Lung (tissue), 12 donors: ENCODE measurements around the gene CCR9. TPM values are rescaled to one million over a fixed set of nuclear protein-coding genes. Genes with fewer than 3 reads are reported as not detected.
A peak's percentile ranks its signal among the peaks of the same experiment; 100 is the strongest.

Experiments
- ATAC-seq: fragments of 200-7000 bp; cut with Tn5 transposase; one replicate; pipeline ENCODE4 v1.9.1; 2020; ENCODE audit warnings: moderate number of reproducible peaks; ENCODE audit not compliant: insufficient read depth, low FRiP score
- DNase-seq, 3 donors: peaks; one replicate each; pipeline ENCODE4 v3.0.0-alpha.2; 2013 to 2017
- H3K27ac ChIP-seq, 2 donors: one replicate each; pipeline ENCODE4 v1.5.1; 2013; ENCODE audit warnings: mild to moderate bottlenecking in 2 of 2, moderate library complexity in 2 of 2, control low read depth in 1 of 2, inconsistent platforms in 1 of 2, low read depth in 1 of 2, low read length in 1 of 2
- H3K27me3 ChIP-seq, 3 donors: one replicate each; pipeline ENCODE4 v1.5.1; 2013; ENCODE audit warnings: low read length in 2 of 3; ENCODE audit not compliant: control insufficient read depth in 3 of 3, insufficient read depth in 3 of 3
- H3K36me3 ChIP-seq, 4 donors: one replicate each; pipeline ENCODE4 v1.5.1; 2013; ENCODE audit warnings: low read length in 4 of 4, mild to moderate bottlenecking in 1 of 4, moderate library complexity in 1 of 4; ENCODE audit not compliant: control insufficient read depth in 4 of 4, insufficient read depth in 4 of 4
- H3K4me1 ChIP-seq, 5 donors: one replicate each; pipeline ENCODE4 v1.5.1; 2013; ENCODE audit warnings: low read length in 5 of 5, mild to moderate bottlenecking in 2 of 5, moderate library complexity in 1 of 5; ENCODE audit not compliant: control insufficient read depth in 5 of 5, insufficient read depth in 5 of 5
- H3K4me3 ChIP-seq: one replicate; pipeline ENCODE4 v1.5.1; 2013; ENCODE audit warnings: mild to moderate bottlenecking, control low read depth, moderate library complexity
- H3K9ac ChIP-seq, 2 donors: one replicate each; pipeline ENCODE4 v1.5.1; 2013; ENCODE audit warnings: low read length in 2 of 2, control low read depth in 1 of 2; ENCODE audit not compliant: insufficient read depth in 1 of 2
- H3K9me3 ChIP-seq, 4 donors: one replicate each; pipeline ENCODE4 v1.5.1; 2013; ENCODE audit warnings: low read length in 3 of 4, mild to moderate bottlenecking in 1 of 4, moderate library complexity in 1 of 4; ENCODE audit not compliant: control insufficient read depth in 4 of 4, insufficient read depth in 3 of 4
- CTCF ChIP-seq: IDR thresholded peaks from 2 replicates; pipeline ENCODE4 v1.5.1; 2012; ENCODE audit warnings: mild to moderate bottlenecking; ENCODE audit errors: control extremely low read depth, extremely low read depth
- WGBS, 2 donors: extraction: QIAGEN DNeasy Blood & Tissue Kit; methylation state at CpG; one replicate each; pipeline ENCODE4 v1.1.7; 2013; 5-methylcytosine and 5-hydroxymethylcytosine counted together
- polyA plus RNA-seq, 2 donors: library from polyadenylated mRNA; stranded (reverse); fragments of 200-250 nt; gene quantifications; one replicate each; pipeline ENCODE4 v1.2.1, GENCODE V29; 2013
- total RNA-seq, 2 donors: library from RNA; depleted of rRNA in 1 of 2; stranded (reverse); fragments of >200 nt in 1 of 2; gene quantifications; one replicate each; pipeline ENCODE4 v1.2.1, GENCODE V29; 2014 to 2021
- donor health status: control.
- donor health status: control.
- donor health status: Bipolar disorder and iron deficiency.
- donor health status: healthy.
- donor health status: DM: yes; HTN: yes; CAD: no.

CCR9 gene
- total and polyA plus RNA-seq, 4 donors, result 0.09 to 0.46 TPM; not detected in 2

- Histone ChIP-seq H3K9ac (no peak overlapping the region), H3K4me3 (no peak overlapping the region), H3K4me1 (peaks cover 0 to 17% (median 0%) of the 10 kb centered on the region in 5 donors), H3K27ac (no peak overlapping the region), H3K9me3 (no peaks in the 10 kb centered on the region), H3K27me3 (no peaks in the 10 kb centered on the region), H3K36me3 (no peaks in the 10 kb centered on the region)
- peak in 1 of 3 donors; percentile 13 for DNase-seq
- 94 to 96% methylated on average over 5 of the region's 5 CpGs for WGBS, 2 donors
- no peak for ATAC-seq
- no peak for TF ChIP-seq CTCF
These were observed 9.5 kb downstream of the CCR9 start for GRCh38 chr3:45895686-45896468.

GRCh38 chr3:45896956-45897355 lies 10.6 kb downstream of the CCR9 start:
- Histone ChIP-seq H3K27me3 (no peaks in the 10 kb centered on the region), H3K36me3 (no peaks in the 10 kb centered on the region), H3K4me1 (peaks cover 0 to 17% (median 0%) of the 10 kb centered on the region in 5 donors), H3K4me3 (no peak overlapping the region), H3K9ac (no peak overlapping the region), H3K9me3 (no peaks in the 10 kb centered on the region), H3K27ac (no peak overlapping the region)
- 68 to 71% methylated on average over 3 of the region's 3 CpGs for WGBS, 2 donors
- DNase-seq (peak; percentile 23 to 58 (median 36)), ATAC-seq (no peak)
- no peak for TF ChIP-seq CTCF

- WGBS, 2 donors, result 63 to 77% methylated on average over 3 of the region's 3 CpGs
- H3K9me3 ChIP-seq, result no peaks in the 10 kb centered on the region
- no peak for TF ChIP-seq CTCF
- no peaks in the 10 kb centered on the region for H3K27me3 ChIP-seq
- H3K4me1 ChIP-seq, result no peaks in the 10 kb centered on the region
- DNase-seq (no peak), ATAC-seq (no peak)
- H3K36me3 ChIP-seq, result no peaks in the 10 kb centered on the region
- no peak overlapping the region for H3K27ac ChIP-seq
- H3K4me3 ChIP-seq, result no peak overlapping the region
- H3K9ac ChIP-seq, result no peak overlapping the region
These were observed 18.6 kb downstream of the CCR9 start for GRCh38 chr3:45904931-45905330.
